ENCODE measurements around the gene OR4S1. TPM values are rescaled to one million over a fixed set of nuclear protein-coding genes. Genes with fewer than 3 reads are reported as not detected.

OR4S1 gene
- total RNA-seq, result not detected
- long read RNA-seq, result 0 reads

- ATAC-seq, result no peak
- Histone ChIP-seq H3K9me3 (no peaks in the 10 kb centered on the region), H3K36me3 (no peaks in the 10 kb centered on the region), H3K4me3 (no peak within 1 kb of the TSS), H3K27me3 (ENCODE audit: low read depth) (no peaks in the 10 kb centered on the region), H3K4me1 (no peaks in the 10 kb centered on the region), H3K27ac (no peak within 1 kb of the TSS)
- no peak for TF ChIP-seq CTCF (IDR thresholded peaks at IDR 0.05)
- DNase-seq, result no peak
- intact Hi-C loops (cut with DNase I), result no loop called here
Observed at GRCh38 chr11:48305923-48306322, at the start of gene OR4S1. Gene OR4S1 (plus strand): TSS chr11:48306223. CDS start chr11:48306223, 0 bp downstream.

- H3K4me3 ChIP-seq, result no peak overlapping the region
- no peak overlapping the region for H3K27ac ChIP-seq
- no peaks in the 10 kb centered on the region for H3K9me3 ChIP-seq
- DNase-seq (no peak), ATAC-seq (no peak)
- H3K36me3 ChIP-seq, result no peaks in the 10 kb centered on the region
- no peak for TF ChIP-seq CTCF (IDR thresholded peaks at IDR 0.05)
- intact Hi-C loops (cut with DNase I), result no loop called here
- no peaks in the 10 kb centered on the region for H3K4me1 ChIP-seq
- no peaks in the 10 kb centered on the region for H3K27me3 ChIP-seq (ENCODE audit: low read depth)
Observed at GRCh38 chr11:48261600-48261999, 44.4 kb upstream of the OR4S1 start.

GRCh38 chr11:48263423-48263911 lies 42.6 kb upstream of the OR4S1 start, which contains the start of gene OR4X1:
Gene OR4X1 (plus strand): TSS chr11:48263861. CDS start chr11:48263861, 0 bp downstream.
- Histone ChIP-seq H3K4me3 (no peak within 1 kb of the TSS), H3K4me1 (no peaks in the 10 kb centered on the region), H3K36me3 (no peaks in the 10 kb centered on the region), H3K9me3 (no peaks in the 10 kb centered on the region), H3K27me3 (ENCODE audit: low read depth) (no peaks in the 10 kb centered on the region), H3K27ac (no peak within 1 kb of the TSS)
- DNase-seq (no peak), ATAC-seq (no peak)
- no peak for TF ChIP-seq CTCF (IDR thresholded peaks at IDR 0.05)
- intact Hi-C loops (cut with DNase I), result no loop called here

GRCh38 chr11:48270621-48271020 lies 35.4 kb upstream of the OR4S1 start:
- TF ChIP-seq CTCF (IDR thresholded peaks at IDR 0.05), result no peak
- no peak for DNase-seq

GRCh38 chr11:48272606-48273005 lies 33.4 kb upstream of the OR4S1 start:
- Histone ChIP-seq H3K4me3 (no peak overlapping the region), H3K36me3 (no peaks in the 10 kb centered on the region), H3K4me1 (no peaks in the 10 kb centered on the region), H3K9me3 (no peaks in the 10 kb centered on the region), H3K27me3 (ENCODE audit: low read depth) (no peaks in the 10 kb centered on the region), H3K27ac (no peak overlapping the region)
- DNase-seq, result no peak
- intact Hi-C loops (cut with DNase I), result no loop called here
- no peak for TF ChIP-seq CTCF (IDR thresholded peaks at IDR 0.05)
- ATAC-seq, result no peak

More at GRCh38 chr11:48270621-48271020, 35.4 kb upstream of the OR4S1 start:
- H3K4me3 ChIP-seq, result no peak overlapping the region
- H3K36me3 ChIP-seq, result no peaks in the 10 kb centered on the region
- no peaks in the 10 kb centered on the region for H3K27me3 ChIP-seq (ENCODE audit: low read depth)
- H3K27ac ChIP-seq, result no peak overlapping the region
- H3K4me1 ChIP-seq, result no peaks in the 10 kb centered on the region
- H3K9me3 ChIP-seq, result no peaks in the 10 kb centered on the region
- intact Hi-C loops (cut with DNase I), result no loop called here
- no peak for ATAC-seq
